GM12891 (cell line): ENCODE measurements around the gene LASP1.

Experiments
- PAX5 ChIP-seq: IDR thresholded peaks from 2 replicates; pipeline ENCODE4 v1.6.1; 2011; ENCODE audit warnings: low read length, moderate library complexity, mild to moderate bottlenecking; ENCODE audit not compliant: insufficient read depth, severe bottlenecking
- POLR2A ChIP-seq: IDR thresholded peaks from 2 replicates; pipeline ENCODE4 v1.6.1; 2011; ENCODE audit warnings: low read depth, low read length, control low read depth
- POLR2AphosphoS5 ChIP-seq: IDR thresholded peaks from 2 replicates; pipeline ENCODE4 v1.6.1; 2011; ENCODE audit warnings: low read depth, low read length, control low read depth
- SPI1 ChIP-seq: IDR thresholded peaks from 2 replicates; pipeline ENCODE4 v1.6.1; 2011; ENCODE audit warnings: low read depth, low read length, control low read depth
- TAF1 ChIP-seq: IDR thresholded peaks from 2 replicates; pipeline ENCODE4 v1.6.1; 2011; ENCODE audit warnings: low read depth, low read length, control low read depth

DNA sequence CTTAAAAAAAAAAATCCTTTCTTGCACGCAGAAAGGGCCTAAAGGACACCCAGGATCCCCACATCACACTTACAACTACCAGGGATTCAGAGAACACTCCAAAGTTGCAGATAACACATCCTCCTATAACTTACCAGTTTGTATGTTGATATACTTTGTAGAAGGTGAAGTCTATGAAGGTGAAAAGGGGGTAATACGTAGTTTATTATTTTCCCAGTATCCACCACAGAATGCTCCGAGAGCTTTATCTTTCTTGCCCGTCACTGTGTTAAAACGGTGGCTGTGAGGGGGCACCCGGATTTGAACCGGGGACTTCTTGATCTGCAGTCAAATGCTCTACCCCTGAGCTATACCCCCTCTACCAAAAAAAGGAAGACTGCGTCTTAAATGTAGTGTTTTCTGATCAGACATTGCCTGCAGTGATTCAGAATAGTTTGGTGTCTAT lies 8.4 kb upstream of the LASP1 start:
- TF ChIP-seq POLR2A, result no peak
- TF ChIP-seq PAX5, result no peak
- TF ChIP-seq TAF1, result no peak
- TF ChIP-seq SPI1, result no peak
- no peak for TF ChIP-seq POLR2AphosphoS5
